NOMO-1 treated with DMSO at 0.1 percent for 48 hours (cell line): ENCODE results near the gene NCSTN.
A peak's percentile ranks its signal among the peaks of the same experiment; 100 is the strongest.

Experiments used
- DNase-seq: peaks from one replicate; lab custom pipeline; 2025; ENCODE audit not compliant: unreplicated experiment; lab: John Stamatoyannopoulos, UW

NCSTN gene

DNA sequence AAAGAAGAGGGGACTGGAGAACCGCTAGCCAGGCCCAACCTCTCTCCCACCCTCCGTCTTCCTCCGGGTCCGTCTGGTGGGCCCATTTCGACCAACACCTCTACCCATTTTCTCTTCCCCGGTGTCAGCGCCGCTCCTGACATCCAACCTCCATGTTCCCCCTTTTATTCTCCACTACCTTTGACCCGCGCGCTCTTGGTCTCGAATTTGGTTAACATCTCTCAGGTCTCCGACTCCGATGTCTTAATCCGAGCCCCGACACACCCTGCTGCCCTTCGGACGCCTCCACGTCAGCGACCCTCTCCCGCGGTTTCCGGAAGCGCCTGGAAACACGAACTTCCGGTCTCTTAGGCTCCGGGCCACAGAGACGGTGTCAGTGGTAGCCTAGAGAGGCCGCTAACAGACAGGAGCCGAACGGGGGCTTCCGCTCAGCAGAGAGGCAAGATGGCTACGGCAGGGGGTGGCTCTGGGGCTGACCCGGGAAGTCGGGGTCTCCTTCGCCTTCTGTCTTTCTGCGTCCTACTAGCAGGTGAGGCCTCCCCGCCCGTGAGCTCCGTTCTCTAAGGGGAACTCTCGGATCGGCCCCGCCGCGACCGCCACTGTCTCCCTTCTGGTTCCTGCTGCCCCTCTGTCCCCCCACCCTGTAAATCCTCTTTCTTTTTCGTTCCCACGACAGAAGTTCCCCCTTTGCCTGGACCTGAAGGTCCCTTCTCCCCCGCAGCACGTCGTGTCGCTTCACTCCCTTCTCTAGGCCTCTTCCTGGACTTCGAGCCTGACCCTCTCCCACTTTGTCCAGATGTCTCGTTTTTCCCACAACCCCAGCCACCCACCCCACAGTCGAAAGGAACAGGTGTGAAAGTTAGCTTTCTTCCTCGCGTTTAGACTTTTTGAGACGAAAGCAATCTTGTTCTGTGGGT, at the start of gene NCSTN, which contains the start of gene COPA:
Gene NCSTN (plus strand): TSS at position 431 of the 917 bp plus-strand sequence. CDS start 14 bp downstream, at position 445.
Gene COPA (minus strand): TSS at position 298 of the 917 bp plus-strand sequence. CDS start 80 bp downstream, at position 218.
- peak; percentile 89 for DNase-seq

DNA sequence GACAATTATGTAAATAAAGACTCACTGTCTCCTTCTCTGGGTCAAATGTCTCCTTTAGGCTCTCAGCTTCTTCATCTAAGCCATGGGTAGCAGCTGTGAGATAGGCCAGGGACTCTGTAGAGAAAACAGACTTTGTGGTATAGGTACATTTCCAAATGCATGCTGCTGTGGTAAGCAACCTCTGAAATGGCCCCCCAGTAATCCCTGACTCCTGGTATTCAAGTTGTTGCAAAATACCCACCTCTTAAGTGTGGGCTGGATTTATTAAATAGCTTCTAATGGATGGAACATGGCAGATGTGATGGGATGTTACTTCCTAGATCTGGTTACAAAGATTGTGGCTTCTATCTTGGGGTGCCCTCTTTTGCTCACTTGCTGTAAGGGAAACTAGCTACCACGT, 47.1 kb upstream of the NCSTN start:
- DNase-seq = no peak

DNA sequence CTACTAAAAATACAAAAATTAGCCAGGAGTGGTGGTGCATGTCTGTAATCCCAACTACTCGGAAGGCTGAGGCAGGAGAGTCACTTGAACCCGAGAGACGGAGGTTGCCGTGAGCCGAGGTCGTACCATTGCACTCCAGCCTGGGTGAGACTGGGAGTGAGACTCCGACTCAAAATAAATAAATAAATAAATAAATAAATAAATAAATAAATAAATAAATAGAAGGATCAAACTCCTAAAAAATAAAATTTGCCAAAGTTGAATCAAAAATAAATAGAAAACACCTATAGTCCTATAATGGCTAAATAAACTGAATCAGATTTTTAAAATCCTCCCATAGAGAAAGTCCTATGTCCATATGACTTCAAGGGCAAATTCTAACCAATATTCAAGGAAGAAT, 43.0 kb upstream of the NCSTN start:
- no peak for DNase-seq

DNA sequence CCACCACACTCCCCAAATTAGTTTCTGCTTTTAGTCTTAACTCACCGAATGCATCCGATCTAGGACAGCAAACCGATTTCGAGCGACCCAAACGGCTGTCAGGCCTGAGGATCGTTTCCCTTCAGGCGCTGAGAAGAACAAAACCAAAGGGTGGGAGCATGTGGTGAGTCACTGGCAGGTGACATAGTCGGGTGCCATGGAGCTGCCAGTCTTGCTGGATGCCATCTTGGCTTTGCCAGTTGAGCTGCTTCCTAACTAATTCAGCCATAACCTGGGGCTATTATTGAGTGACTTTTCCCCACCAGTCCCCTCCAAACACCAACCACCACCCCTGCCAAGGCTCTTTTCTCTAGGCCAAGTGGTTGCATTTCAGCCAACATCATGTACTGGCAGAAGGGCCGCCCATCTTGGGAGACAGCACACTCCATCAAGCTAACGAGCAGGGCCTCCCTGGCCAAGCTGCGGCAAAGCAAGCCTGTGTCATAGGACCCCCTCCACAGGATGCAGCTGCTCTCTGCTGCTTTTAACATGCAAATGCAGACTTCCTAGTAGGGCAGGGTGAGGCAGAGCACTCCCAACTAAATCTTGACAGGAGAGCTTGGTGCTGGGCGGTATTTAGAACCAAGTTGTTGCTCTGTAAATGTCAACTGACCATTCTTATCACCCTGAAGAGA, 35.9 kb upstream of the NCSTN start:
- DNase-seq = no peak

DNA sequence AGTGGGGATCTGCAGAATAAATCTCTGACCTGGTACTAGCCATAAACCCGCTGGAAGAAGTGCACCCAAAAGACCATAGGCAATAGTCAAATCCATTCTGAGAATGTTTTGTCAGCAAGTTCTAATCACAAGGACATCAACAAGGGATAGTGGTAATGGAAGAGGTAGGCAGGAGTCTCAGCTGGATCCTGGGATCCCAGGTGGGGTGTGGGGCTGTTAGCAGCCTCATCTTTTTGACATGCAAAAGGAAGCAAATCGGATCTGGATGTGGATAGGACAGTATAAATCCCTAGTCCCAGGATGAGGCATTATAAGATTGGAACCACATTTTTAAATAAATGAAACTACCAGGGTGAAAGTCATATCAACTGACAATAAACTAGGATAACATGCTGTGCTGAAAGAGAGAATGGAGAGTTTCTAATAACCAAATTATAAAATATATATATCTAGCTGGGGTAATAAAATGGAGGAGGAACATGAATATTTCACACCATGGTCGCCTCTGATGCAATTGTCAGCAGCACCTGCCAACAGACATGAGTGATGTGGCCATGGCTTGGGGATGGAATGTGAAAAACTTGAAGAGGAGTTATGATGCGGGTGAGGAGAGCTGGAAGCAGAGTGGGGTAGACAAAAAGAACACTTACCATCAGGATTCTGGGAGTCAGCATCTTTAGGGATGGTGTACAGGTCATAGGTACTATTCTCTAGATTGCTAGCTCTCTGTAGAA, 34.6 kb upstream of the NCSTN start:
- DNase-seq = no peak

DNA sequence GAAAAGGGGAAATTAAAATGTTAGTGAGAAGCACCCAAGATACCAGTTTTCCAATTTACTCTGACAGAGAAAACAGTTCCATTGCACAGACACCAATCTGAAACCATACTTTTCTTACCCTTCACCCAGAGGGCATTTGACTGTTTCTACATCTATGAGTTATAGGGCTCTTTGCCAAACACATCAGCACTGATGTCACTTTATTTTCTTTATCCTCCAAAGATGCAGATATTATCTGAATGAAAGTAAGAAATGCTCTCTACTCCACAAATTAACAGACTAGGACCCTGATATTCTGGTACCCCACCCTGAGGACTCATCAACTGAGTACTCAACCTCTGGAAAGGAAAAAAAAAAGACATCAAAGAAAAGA, 34.0 kb upstream of the NCSTN start:
- DNase-seq = no peak

DNA sequence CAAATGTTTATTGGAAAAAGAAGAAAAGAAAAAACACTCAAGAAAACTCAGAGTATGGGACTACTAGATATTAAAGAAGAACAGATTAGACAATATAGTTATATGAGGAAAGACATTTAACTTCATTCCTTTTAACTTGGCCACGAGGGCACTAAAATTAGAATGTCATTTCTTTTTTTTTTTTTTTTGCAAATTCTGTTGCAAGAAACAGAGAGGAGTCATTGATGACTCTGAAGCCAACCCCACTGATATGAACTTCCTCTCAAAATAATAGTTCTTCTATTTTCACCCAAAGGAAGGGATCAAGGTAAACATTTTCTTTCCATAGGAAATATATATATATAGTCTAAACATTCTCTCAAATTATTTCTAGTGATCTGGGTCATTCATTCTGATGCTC, 33.6 kb upstream of the NCSTN start:
- no peak for DNase-seq

DNA sequence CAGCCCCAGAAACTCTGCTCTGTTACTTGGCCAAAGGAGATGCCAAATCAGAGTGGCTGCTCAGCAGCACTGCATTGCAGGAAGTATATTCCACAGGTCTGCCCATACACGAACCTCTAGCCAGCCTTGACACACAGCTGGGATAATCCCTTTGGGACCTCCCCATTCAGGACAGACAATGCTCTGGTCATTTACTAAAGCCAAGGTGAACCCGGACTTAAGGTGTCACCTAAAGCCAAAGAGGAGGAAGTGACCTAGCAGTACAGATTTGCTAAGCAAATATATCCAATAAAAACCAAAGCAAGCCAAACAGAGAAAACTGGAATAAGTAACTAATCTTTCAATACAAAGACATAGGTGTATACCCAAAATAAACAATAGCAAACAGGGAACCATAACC, 27.8 kb upstream of the NCSTN start:
- no peak for DNase-seq

DNA sequence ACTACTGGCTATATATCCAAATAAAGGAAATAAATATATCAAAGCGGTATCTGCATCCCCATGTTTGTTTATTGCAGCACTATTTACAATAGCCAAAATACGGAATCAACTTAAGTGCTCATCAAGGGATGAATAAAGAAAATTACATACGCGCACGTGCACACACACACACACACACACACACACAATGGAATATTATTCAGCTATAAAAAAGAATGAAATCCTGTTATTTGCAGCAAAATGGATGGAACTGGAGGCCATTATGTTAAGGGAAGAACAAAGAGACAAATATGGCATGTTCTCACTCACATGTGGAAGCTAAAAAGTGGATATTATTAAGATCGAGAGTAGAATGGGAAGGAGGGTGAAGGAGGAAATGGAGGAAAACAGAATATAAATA, 20.4 kb upstream of the NCSTN start:
- no peak for DNase-seq

DNA sequence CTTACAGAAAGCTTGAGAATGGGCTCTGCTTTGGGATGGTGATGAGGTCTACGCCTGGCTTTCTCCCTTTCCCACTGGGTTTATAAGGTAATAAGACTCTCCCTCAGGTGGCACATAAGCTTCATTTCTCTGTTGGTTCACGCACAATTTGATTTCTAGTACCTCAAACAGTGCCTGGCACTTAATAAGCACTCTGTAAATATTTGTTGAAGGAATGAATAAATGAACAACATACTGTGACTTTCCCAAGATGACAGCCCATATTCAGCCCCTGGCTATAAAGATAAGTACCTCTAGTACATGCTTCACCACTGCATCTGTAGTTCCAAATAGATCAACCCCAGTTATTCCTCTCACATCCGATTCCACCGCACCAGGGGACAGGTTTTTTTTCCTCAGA, 17.9 kb upstream of the NCSTN start:
- no peak for DNase-seq

DNA sequence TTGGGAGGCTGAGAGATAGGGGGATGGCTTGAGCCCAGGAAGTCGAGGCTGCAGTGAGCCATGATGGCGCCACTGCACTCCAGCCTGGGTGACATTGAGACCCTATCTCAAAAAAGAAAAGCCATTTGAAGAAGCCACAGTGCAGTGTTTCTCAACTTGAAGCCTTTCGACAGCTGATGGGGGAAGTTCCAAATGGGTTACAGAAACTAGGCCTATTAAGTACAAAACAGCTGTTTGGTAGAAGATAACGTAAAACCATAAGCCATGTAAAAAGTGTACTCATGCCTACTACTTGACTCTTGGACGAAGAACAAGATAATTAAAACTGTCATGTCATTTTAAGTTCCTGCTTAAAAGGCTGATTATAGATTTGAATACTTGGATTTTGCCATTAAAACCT, 16.8 kb upstream of the NCSTN start:
- DNase-seq = no peak

DNA sequence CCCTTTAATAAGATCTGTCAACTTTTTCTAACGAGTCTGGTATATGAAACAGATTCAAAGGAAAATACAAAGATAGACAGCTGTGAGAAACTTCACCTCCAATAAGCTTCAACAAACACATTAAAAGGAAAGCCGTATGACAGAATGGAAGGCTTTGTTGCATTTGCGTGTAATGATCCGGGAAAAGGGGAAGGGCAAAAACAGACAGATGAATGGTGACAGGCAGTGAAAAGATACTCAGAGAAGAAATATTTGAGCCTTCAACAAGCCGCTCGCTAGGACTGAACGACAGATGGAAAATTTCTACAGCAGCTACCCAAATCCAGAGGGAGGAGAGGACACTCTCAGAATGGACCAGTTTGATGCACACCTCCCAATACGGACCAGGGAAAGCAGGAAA, 15.0 kb upstream of the NCSTN start:
- no peak for DNase-seq

DNA sequence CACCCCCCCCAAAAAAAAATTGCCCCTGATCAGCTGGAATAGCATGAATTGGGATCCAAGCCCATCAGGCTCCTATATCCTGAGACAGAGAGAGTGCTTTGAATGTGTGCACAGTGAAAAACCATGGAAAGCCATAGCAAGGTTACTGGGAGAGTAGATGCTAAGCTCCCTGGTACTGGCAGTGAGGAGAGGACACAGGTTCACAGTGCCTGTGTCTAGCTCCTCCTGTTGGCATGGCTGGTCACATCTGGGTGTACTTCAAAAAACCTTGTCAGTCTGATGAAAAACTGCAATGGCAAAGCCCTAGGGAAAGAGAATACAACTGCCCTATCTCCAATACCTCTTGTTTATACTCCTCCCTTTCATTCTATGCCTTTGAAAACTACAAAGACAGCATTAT, 13.1 kb upstream of the NCSTN start:
- DNase-seq = no peak

DNA sequence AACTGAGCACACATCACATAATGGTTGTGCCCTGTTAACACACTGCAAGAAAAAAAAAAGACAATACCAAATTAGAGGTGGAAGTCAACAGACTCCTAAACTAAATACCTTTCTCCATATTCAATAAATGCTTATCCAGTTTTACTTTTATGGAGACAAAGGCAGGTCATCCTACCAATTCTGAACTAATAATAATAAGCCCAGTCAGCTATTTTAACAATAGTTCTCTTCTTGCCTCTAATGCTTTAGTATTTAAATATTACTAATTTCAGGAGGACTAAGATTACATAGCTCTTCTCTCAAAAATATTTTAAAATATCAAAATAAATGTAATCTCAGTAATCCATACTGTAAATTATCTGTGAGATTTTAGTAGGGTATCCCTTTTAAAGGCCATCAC, 10.7 kb upstream of the NCSTN start:
- no peak for DNase-seq

DNA sequence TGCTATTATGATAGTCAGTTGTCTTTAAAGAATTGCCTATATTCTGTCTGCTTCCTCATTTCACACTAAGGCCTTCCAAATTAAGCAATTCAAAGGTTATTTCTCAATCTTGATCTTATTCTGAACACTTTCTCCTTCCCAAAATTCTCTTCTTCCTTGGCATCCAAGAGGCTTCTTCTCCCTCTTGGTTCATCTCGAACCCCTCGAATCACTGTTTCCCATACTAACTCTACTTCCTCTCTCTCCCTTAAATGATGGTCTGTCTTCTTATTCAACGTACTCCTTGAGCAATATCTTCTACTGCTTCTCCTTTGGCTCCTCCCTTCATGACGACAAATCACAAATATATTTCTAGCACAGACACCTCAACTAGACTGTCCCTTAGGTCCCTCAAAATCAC, 4.6 kb upstream of the NCSTN start:
- peak; percentile 78 for DNase-seq

DNA sequence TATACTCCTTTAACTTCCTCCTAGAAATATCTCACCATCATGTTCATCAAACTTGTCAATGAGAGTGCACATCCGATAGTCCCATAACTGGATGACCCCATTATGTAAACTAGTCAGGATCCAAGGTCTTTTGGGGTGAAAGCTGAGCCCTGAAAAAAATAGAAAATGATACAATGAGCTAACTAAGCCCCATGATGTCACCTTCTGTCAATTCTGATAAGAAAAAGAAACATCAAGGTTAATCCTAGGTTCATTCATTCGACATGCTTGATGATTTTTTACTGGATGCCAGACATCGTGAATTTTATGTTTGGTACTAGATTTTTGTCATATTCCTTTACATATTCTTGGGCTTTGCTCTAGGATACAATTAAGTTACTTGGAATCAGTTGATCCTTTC, 3.0 kb upstream of the NCSTN start:
- DNase-seq = no peak

DNA sequence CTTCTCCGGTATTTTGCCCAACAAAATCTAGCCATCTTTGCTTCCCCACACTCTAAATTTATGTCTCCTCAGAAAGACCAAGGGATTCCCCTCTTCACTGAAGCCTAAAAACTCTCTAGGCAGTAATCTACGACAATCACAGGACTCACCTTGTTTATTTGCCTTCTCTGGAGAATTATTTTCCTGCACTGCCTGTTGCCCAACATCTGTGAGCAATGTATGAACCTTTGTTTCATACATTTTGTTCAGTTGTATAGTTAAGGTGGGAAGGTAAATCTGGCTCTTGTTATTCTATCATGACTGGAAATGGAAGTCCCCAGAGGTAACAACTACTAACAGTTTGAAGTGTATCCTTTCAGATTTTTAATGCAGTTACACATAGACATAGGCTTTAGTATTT, 2.3 kb upstream of the NCSTN start:
- no peak for DNase-seq

DNA sequence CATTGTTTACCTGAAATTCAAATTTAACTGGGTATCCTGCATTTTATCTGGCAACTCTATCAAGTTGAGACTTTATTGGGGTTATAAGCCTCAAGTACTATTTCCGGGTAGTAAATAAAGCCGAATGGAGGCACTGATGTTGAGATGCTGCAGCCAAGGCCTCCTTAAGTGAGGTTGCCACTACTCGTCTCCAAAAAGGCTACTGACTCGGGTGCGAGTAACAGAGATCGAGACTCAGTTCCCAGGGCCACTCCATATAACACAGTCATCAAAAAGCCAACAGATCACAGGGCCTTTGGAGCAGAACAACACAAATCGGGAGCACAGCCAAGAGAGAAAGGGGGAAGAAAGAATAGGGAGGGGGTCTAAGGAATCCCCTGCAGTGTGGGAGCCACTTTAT, 657 bp upstream of the NCSTN start:
- DNase-seq = no peak

DNA sequence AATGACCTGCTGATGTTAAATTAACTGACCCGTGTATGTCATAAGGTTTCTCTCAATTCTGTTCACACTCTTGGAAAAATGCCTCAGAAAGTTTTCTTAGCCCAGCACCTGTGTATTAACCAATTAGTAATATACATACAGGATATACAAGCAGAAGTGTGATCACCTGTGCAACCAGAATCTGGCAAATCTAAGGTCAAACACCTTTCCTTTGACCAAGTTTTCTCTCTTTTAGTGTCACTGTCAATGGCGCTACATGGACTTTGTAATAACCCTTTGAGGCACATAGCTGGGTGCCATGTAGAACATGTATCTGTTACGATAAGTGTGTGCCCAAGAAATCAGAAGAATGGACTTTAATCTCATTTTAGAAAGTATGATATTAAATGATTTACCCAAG, 1.1 kb downstream of the NCSTN start:
- no peak for DNase-seq

DNA sequence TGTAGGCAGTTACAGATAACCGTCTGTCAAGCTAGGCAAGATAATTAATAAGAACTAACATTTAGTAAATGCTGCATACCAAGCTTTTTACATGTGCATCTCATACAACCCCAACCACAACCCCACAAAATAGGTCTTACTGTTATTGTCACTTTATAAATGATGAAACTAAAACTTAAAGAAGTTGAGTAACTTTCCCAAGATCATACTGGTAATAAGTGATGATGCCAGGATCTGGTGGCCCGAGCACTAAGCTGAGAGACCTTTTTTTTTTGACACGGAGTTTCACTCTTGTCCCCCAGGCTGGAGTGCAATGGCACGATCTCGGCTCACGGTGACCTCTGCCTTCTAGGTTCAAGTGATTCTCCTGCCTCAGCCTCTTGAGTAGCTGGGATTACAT, 1.8 kb downstream of the NCSTN start:
- no peak for DNase-seq

DNA sequence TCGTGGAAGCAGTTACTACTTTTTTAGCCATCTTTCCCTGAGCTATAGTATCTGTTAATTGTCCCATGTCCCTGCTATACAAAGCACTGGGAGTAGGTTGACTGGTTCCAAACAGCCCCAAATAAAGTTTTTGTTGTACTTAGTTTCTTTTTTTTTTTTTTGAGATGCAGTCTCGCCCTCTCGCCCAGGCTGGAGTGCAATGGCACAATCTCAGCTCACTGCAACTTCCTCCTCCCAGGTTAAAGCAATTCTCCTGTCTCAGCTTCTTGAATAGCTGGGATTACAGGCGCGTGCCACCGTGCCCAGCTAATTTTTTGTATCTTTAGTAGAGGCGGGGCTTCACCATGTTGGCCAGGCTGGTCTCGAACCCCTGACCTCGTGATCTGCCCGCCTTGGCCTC, 3.3 kb downstream of the NCSTN start:
- DNase-seq = peak; percentile 33

DNA sequence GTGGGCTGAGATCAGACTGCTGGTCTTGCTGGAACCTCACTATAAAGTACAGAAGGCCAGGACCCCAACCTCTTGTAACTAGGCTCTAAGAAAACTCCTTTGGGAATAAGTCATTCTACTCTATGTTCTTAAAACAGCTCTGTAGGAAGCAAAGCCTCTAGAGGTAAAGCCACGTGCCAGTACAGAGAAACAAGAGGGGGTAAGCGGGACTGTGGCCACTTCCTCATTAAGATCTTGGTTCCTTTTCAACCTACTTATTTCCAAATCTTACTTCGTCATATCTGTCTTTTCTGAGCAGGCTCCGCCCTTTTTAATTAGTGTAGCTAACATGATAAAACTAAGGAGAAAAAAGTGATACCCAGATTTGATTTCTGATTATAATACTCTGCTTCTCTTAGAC, 3.8 kb downstream of the NCSTN start:
- peak; percentile 94 for DNase-seq
